ENCODE results near the gene WWOX.

Gene WWOX

GRCh38 chr16:78416400-78416799 lies 316.9 kb downstream of the WWOX start:
- TF ChIP-seq CTCF (IDR thresholded peaks at IDR 0.05; ENCODE audit: low read depth, low read length): no peak
- DNase-seq (ENCODE audit: low read depth in 2 of 2): no peak

DNA sequence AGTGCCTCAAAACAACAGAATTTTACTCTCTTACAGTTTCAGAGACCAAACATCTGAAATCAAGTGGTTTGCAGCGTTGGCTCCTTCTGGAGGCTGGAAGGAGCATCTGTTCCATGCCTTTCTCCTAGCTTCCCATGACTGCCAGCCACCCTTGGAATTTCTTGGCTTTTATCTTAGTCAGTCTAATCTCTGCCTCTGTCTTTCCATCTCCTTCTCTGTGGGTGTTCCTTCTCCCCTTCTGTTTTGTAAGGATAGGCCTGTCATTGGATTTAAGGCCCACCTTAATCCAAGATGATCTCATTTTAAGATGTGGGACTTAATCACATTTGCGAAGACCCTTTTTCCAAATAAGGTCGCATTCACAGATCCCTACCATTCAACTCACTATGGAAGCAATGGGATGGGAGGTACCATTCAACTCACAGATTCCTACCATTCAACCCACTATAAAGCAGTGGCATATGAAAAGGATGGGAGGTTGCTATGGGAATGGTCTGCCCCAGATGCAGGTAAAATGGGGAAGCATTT lies 321.8 kb downstream of the WWOX start:
- TF ChIP-seq CTCF (IDR thresholded peaks at IDR 0.05; ENCODE audit: low read depth, low read length): no peak
- H3K4me3 ChIP-seq (replicated peaks in 1 of 2; ENCODE audit: low read depth in 2 of 2, low read length in 2 of 2): no peak overlapping the region
- DNase-seq (ENCODE audit: low read depth in 2 of 2): no peak

More at GRCh38 chr16:78416400-78416799, 316.9 kb downstream of the WWOX start:
- H3K4me3 ChIP-seq (replicated peaks in 1 of 2; ENCODE audit: low read depth in 2 of 2, low read length in 2 of 2): no peak overlapping the region

GRCh38 chr16:78425281-78425680 lies 325.8 kb downstream of the WWOX start:
- TF ChIP-seq CTCF (IDR thresholded peaks at IDR 0.05; ENCODE audit: low read depth, low read length): no peak
- no peak for DNase-seq (ENCODE audit: low read depth in 2 of 2)
- H3K4me3 ChIP-seq (replicated peaks in 1 of 2; ENCODE audit: low read depth in 2 of 2, low read length in 2 of 2): no peak overlapping the region

DNA sequence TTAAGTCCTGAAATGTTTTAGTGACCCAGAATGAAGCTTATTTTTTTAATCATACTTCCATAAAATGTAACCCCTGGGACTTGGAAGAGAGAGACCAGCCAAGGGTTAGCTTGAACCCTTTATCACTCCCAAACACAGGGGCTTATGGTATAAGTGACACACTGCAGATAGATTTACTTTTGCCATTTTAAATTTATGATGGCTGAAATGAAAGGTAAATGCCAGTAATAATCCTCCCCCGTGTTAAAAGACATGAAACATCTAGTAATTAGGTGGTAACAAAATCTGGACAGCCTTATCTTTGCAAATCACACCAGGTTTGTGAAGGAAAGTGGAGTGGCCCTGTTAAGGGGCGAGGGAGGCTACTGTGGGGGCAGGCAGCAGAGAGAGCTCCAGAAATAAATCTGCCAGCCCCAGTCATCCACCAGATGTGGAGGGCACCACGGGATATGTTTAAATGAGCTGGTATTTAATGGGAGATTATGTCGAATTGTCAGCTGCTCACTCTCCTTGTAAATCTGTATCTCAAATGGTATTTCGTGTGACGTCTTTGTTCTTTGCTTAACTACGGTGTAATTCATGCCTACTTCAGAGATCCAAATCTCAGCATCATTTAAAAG lies 326.5 kb downstream of the WWOX start:
- TF ChIP-seq CTCF (IDR thresholded peaks at IDR 0.05; ENCODE audit: low read depth, low read length): no peak
- no peak overlapping the region for H3K4me3 ChIP-seq (replicated peaks in 1 of 2; ENCODE audit: low read depth in 2 of 2, low read length in 2 of 2)

GRCh38 chr16:78428193-78428592 lies 328.7 kb downstream of the WWOX start:
- no peak for TF ChIP-seq CTCF (IDR thresholded peaks at IDR 0.05; ENCODE audit: low read depth, low read length)
- DNase-seq (ENCODE audit: low read depth in 2 of 2): no peak
- no peak overlapping the region for H3K4me3 ChIP-seq (replicated peaks in 1 of 2; ENCODE audit: low read depth in 2 of 2, low read length in 2 of 2)

More for the DNA sequence above, 326.5 kb downstream of the WWOX start:
- DNase-seq (ENCODE audit: low read depth in 2 of 2): no peak

DNA sequence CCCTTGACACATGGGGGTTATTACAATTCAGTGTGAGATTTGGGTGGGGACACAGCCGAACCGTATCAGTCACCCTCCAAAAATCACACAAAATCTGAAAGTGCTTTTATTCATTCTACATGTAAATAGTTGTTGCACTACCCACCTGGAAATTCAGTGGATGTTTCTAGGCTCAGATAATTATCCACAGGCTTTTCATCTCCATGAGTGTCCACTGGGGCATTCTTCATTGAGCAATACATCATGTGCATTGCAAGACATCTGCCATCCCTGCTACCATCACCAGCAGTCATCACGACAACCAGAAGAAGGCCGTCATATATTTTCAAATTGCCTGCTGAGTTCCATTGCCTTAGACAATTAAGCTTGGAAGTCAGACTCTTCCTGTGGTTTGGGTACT lies 330.8 kb downstream of the WWOX start:
- no peak overlapping the region for H3K4me3 ChIP-seq (replicated peaks in 1 of 2; ENCODE audit: low read depth in 2 of 2, low read length in 2 of 2)
- no peak for DNase-seq (ENCODE audit: low read depth in 2 of 2)
- TF ChIP-seq CTCF (IDR thresholded peaks at IDR 0.05; ENCODE audit: low read depth, low read length): no peak
